T47D (cell line): Measurements from ENCODE around the gene MDM1.

ENCODE experiments used
- DNase-seq, 2 experiments: peaks; one replicate each; pipeline versions ENCODE4 v3.0.0 to v3.0.0-alpha.2; 2011 to 2012; ENCODE audit warnings: low read depth in 1 of 2, low spot score in 1 of 2
- JUND ChIP-seq: IDR thresholded peaks from 2 replicates; pipeline ENCODE4 v1.6.1; 2012; ENCODE audit warnings: low read depth
- in situ Hi-C: cut with HindIII; loops from 2 replicates; pipeline ENCODE4 v1.10.0; 2016; ENCODE audit warnings: low sequenced_read_pairs, low pct_unique_long_range_greater_than_20kb

MDM1 gene

DNA sequence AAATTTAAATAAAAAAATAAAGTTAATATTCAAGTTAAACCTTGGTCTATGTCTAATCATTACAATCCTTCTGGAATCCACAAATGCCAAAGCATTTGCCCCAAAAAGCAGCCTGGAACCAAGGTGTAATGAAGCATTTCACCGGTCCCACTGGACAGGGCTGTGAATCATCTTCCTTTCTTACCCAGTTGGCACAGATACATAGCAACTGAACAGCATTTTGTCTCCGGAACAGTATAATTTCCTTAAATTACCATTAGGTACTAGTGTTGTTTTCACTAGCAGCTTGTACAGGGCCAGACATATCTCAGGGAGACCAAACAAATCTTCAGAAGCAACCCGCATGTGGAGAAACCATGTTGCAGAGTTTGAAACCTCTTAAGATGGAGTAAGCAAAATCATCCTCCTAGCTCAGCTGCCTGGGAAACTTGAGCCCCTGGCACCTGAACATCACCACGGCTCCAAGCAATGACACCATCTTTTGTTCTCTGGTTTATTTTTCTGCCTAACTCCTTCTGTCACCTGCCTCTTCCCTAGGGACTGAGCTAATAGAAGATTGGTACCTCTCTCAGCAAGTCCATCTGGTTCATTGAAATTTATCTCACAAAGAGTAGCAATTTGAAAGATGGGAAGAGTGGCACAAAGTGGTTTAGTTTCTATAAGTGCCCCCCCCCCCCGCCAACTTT is 17.9 kb upstream of the MDM1 start:
- TF ChIP-seq JUND: no peak
- in situ Hi-C loops: no loop called here
- DNase-seq: no peak

- DNase-seq: no peak
- TF ChIP-seq JUND: no peak
- in situ Hi-C loops: no loop called here
Observed at GRCh38 chr12:68349220-68349621, 17.1 kb upstream of the MDM1 start.

- in situ Hi-C loops: no loop called here
- no peak for DNase-seq
- no peak for TF ChIP-seq JUND
Observed at GRCh38 chr12:68348419-68348818, 16.3 kb upstream of the MDM1 start.

DNA sequence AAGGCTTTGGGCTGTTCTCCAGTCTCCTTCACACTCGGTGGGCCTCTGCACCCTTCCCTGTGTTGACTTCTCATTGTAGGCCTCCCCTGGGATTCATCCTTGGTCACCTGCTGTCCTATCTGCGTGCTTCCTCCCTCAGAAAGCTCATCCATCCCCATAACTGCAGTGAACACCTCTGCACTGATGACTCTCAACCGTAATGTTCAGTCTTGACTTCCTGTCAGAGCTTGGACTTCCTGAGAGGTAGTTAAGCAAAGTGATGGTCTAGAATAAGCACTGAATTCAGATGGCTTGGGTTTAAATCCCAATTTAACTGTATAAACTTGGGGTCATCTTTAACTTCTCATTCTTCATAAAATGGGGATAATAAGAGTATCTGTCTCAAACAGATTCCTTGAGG is 13.6 kb upstream of the MDM1 start:
- TF ChIP-seq JUND: no peak
- DNase-seq: no peak
- in situ Hi-C loops: no loop called here

DNA sequence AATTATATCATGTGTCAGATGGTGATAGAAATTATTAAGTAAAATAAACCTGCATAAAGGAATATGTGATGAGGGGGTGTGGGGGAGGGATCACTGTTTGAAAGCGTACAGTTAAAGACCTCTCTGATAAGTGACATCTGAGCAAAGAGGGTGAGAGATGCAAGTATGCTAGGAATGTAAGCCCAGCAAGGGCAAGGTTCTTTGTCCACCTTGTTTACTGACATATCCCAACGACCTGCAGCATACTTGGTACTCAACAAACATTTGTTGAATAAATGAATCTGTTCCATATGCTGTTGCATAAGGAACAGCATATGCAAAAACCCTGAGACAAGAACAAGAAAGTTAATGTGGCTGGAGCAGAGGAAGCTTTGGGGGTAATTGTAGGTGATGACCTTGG is 12.0 kb upstream of the MDM1 start:
- no peak for TF ChIP-seq JUND
- DNase-seq: no peak
- in situ Hi-C loops: no loop called here

DNA sequence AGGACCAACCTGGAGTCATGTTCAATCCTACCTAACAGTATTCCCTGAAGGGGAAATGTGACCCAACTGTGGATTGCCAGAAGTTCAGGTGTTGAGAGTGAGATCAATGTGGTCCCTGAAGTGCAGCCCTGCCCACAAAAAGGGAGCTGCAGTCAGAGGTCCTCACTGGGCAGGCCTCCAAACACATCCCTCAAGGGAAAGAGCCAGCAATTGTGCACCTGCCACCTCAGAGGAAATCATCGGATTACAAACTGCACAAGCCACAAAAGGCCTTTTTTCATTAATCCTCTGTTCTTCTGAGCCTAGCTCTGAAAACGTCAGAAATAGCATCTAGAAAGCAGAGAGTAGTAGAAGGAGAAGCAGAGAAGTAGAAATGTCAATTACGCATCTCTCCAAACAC is 10.8 kb upstream of the MDM1 start:
- in situ Hi-C loops: no loop called here
- no peak for DNase-seq
- no peak for TF ChIP-seq JUND

DNA sequence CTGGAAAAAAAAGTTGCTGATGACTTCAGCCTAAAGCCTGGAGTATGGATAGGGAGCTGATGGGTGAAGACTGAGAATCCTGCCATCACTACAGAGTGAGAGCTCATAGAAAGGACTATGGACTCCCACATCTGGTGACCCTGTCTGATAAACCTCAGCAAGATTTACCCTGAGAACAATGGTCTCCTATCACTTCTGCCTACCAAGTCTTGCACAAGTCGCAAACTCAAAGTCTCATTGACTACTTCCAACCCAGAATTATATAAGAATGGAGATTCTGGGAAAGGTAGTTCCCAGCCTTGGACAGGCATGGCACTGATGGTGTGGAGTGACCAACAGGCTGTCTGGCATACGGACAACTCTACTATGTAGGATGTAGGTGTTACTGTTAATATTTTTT is 9.7 kb upstream of the MDM1 start:
- no peak for DNase-seq
- TF ChIP-seq JUND: no peak
- in situ Hi-C loops: no loop called here

DNA sequence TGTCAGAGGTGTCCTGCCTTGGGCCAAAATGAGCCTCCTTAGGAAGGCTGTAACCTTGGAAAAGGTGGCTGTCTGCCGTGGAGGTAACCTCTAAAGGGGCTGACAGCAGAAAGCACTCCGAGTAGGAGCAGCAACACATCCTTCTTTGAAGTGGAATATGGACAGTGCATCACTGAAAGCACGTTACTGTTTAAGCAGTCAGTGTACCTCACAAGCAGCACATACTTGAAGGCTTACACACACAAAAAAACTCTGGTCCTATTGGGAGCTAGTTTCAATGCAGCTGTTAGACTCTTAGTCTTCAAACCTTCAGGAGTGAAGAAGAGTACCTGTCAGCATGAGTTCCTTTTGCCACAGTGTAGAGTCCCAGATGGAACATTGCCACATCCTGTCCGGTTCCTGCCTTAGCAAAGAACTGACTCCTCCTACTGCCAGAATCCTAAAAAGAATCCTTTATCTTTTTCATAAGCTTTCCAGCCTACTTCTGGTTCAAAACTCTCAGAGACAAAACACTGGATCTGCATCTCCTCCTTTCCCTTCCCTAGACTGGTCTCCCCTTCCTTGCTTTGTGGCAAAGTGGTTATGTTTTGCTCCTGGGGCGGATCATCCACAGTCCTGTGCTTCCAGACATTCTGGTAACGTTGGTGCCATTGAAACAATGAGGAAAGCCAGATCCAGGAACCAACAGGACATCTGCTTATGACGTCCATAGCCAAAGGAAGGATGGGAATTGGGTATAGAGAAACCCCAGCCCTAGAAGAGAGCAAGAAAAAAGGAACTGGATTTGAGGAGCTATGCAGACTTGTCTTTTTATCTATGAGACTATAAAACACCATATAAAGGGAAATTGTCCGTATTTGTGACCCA is 8.5 kb upstream of the MDM1 start:
- no peak for DNase-seq
- in situ Hi-C loops: no loop called here

GRCh38 chr12:68336889-68337303 is 4.7 kb upstream of the MDM1 start:
- DNase-seq: no peak
- no peak for TF ChIP-seq JUND
- in situ Hi-C loops: no loop called here

More for the DNA sequence above, 8.5 kb upstream of the MDM1 start:
- TF ChIP-seq JUND: no peak

- no peak for TF ChIP-seq JUND
Observed at GRCh38 chr12:68335462-68335861, 3.3 kb upstream of the MDM1 start.

DNA sequence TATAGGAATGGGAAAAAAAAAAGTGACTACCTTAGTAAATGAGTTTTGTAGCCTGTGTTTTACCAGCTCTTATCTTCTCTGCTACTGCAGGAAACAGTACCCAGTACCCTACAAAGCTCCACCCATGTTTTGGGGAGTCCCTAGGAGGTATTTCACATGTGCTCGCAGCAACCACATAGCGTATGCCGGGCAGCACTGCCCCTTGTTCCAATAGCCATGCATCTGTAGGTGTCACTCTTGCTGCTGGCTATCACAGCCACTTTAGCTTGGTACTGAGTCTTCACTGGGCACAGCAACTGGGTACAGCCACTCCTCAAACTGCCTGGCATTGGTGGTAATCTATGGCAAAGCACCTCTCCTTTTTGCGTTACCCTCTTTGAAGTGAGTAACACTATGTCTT is 2.0 kb upstream of the MDM1 start:
- in situ Hi-C loops: no loop called here
- peak; percentile 19 to 74 for DNase-seq
- TF ChIP-seq JUND: no peak

More at GRCh38 chr12:68335462-68335861, 3.3 kb upstream of the MDM1 start:
- in situ Hi-C loops: no loop called here
- no peak for DNase-seq

DNA sequence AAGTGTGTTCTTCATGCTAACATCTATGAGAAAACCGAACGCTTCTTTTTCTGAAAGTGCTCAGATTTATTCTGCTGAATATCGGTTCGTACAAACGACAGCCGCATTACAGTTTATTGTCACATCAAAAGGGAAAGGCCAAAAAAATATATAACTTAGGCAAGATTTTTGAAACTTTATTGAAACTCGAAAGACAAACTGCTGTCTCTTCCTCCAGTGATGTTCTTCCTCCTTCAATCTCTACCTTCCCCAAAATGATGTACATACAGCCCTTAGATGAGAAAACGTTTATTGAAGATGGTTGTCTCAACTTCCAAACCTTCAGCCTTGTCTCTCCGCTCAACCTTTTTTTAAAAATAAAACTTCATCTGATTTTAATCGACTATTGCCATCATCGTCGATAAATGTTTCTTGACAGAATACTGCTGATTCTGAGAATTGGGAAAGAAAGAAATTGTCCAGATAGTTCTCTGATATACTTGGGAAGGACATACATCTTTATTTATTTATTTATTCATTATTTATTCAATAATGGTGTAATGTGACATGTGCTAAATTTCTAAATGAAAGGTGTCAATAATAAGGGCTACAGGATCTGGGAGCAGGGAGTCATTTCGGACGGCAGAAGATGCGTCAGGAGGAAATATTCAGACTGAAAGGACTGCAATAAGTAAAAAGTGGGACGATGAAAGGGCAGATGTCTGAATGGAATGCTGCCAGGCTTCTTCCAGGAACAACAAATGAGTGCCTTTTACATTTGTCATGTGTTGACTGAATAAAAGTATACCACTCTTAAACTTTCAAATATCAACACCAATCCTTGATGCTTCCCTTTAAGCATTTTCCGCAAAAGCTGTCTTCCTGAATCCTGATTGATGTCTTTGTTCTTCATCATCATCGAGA is 817 bp upstream of the MDM1 start:
- in situ Hi-C loops: no loop called here
- no peak for TF ChIP-seq JUND
- no peak for DNase-seq
